Fibroblast of skin of scalp (primary cell): ENCODE measurements around the gene ADAP1. TPM values are rescaled to one million over a fixed set of nuclear protein-coding genes. Genes with fewer than 3 reads are reported as not detected.
"Not testable (repeated sequence)": the region's sequence is repeated elsewhere in the genome, so short reads cannot be mapped to it uniquely, and the experiment has no call there.

Source experiments
- DNase-seq: peaks from one replicate; pipeline ENCODE4 v3.0.0-alpha.2; 2013
- polyA plus RNA-seq, 2 experiments: library from polyadenylated mRNA; unstranded; fragments of 120-200 nt; gene quantifications; one replicate each; pipeline ENCODE4 v1.2.1, GENCODE V29; 2013; ENCODE audit not compliant: insufficient read length in 2 of 2

Gene ADAP1, protein sequence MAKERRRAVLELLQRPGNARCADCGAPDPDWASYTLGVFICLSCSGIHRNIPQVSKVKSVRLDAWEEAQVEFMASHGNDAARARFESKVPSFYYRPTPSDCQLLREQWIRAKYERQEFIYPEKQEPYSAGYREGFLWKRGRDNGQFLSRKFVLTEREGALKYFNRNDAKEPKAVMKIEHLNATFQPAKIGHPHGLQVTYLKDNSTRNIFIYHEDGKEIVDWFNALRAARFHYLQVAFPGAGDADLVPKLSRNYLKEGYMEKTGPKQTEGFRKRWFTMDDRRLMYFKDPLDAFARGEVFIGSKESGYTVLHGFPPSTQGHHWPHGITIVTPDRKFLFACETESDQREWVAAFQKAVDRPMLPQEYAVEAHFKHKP
- 1.2 TPM for polyA plus RNA-seq (2013, experiment 1 of 2; ENCODE audit: insufficient read length)
- polyA plus RNA-seq (2013, experiment 2 of 2; ENCODE audit: insufficient read length), result 0.68 TPM

DNA sequence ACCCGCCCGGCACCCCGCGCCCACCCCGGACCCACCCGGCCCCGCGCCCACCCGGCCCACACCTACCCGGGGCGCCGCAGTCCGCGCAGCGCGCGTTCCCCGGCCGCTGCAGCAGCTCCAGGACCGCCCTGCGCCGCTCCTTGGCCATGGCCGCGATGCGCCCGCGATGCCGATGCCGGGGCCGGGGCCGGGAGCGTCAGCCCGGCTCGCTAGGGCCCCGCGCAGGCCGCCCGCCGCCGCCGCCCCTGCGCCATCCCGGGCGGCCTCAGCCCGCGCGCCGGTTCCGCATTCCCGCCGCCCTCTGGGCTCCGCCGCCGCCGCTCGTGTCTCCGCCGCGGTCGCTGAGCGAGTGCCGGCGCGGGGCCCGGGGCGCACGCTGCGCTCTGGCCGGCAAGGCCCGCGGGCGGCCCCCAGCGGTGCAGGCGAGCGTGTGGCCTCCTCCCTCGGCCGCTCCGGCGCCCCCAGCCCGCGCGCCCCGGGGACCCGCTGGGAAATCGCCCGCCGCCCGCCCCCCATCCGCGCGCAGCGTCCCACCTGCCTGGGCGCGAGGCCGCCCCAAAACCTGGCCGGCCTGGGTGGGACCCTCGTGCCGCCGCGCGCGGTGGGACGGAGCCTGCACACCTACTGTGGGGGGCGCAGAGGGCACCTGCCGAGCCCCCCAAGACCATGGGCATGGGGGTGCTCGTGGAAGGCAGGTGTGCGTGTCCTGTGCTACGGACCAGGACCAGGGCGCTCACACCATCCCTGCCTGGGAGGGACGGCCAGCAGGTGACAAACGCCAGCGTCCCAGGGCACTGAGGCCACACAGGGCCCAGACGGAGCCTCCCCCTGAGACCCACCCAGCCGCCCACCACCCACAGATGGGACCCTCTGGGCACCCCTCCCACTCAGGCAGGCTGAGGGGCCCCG lies at the start of gene ADAP1:
Gene ADAP1 (minus strand): TSS at position 351 of the 909 bp plus-strand sequence. CDS start 203 bp downstream, at position 148.
- peak; percentile 43 for DNase-seq

DNA sequence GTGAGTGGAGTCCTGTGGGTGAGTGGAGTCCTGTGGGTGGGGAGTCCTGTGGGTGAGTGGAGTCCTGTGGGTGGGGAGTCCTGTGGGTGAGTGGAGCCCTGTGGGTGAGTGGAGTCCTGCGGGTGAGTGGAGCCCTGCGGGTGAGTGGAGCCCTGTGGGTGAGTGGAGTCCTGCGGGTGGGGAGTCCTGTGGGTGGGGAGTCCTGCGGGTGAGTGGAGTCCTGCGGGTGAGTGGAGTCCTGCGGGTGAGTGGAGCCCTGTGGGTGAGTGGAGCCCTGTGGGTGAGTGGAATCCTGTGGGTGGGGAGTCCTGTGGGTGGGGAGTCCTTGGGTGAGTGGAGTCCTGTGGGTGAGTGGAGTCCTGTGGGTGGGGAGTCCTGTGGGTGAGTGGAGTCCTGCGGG lies 48.0 kb upstream of the ADAP1 start:
- DNase-seq, result not testable (repeated sequence)

DNA sequence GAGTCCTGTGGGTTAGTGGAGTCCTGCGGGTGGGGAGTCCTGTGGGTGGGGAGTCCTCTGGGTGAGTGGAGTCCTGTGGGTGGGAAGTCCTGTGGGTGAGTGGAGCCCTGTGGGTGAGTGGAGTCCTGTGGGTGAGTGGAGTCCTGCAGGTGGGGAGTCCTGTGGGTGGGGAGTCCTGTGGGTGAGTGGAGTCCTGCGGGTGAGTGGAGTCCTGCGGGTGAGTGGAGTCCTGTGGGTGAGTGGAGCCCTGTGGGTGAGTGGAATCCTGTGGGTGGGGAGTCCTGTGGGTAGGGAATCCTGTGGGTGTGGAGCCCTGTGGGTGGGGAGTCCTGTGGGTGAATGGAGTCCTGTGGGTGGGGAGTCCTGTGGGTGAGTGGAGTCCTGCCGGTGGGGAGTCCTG lies 47.5 kb upstream of the ADAP1 start:
- DNase-seq, result not testable (repeated sequence)

DNA sequence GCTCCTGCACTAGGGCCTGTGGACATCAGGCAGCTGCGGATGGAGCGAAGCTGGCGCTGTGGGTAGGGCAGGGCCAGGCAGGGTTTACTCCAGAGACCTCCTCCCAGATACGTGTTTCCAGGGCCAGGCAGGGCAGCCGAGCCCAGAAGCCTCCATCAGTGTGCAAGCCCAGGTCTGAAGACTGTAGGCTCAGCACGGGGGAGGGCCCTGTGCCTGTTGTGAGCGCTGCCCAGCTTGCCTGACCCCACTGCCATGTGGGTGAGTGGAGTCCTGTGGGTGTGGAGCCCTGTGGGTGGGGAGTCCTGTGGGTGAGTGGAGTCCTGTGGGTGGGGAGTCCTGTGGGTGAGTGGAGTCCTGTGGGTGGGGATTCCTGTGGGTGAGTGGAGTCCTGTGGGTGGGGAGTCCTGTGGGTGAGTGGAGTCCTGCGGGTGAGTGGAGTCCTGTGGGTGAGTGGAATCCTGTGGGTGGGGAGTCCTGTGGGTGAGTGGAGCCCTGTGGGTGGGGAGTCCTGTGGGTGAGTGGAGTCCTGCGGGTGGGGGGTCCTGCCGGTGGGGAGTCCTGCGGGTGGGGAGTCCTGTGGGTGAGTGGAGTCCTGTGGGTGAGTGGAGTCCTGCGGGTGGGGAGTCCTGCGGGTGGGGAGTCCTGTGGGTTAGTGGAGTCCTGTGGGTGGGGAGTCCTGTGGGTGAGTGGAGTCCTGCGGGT lies 46.7 kb upstream of the ADAP1 start:
- DNase-seq, result not testable (repeated sequence)

DNA sequence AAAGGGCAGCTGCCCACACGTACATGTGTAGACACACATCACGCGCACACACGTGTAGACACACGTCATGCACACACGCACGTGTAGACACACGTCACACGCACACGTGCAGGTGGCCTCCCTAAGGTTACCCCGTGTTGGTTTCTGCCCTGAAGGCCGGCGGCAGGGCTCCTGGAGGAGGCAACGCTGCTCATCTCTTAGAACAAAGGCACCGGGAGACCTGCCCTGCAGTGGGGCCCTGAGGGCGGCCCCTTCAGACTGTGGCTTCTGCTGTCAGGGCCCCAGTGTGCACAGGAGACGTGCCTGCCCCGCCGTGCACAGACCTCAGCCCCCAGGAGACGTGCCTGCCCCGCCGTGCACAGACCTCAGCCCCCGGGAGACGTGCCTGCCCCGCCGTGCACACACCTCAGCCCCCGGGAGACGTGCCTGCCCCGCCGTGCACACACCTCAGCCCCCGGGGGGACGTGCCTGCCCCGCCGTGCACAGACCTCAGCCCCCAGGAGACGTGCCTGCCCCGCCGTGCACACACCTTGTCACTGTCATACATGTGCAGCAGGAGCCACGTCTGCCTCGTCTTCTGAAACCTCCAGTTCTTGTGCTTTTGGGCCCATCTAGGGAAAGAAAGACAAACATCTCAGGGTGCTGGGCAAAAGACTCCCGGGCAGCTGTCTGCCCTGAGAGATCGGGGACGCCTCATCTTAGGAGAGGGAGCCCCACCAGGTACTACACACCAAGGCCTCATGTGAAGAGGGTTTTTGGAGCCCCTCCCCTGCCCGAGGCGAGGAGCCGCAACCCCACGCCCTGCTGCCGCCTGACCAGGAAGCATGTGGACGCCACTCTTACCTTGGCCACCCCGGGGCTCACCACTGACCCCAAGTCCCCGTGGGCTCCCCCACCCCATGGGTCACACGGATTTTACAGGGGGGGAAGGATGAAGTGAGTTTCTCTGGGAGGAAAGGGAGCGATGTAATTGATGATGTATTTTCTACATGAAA lies 45.8 kb upstream of the ADAP1 start:
- no peak for DNase-seq

DNA sequence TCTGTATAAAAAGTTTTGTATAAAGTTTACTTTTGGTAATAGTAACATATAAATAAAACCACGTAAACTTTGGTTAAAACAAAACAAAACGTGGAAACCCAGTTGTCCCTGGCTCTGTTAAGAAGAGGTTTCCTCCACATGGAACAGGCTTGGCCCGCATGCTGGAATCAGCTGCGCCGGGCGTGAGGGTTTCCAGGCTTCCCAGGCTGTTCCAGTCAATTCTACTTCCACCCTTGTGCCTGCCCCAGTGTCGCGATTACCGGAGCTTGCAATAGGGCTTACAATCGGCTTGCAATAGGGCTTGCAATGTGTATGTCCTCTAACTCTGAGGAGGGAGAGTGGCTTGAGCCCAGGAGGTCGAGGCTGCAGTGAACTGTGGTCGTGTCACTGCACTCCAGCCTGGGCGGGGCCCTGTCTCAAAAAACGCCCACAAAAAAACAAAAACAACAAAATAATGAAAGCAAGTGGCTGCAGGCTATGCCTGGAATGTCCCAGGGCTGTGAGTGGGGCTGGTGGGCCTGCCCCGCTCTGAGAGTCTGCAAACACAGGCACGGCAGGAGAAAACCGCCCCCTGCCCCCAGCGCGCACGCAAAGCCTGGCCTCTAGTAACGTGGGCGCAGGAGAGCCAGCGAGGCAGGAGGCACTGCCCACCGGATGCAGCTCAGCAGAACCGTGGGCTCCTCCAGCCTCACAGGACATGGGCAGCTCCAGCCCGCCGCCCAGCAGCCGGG lies 44.8 kb upstream of the ADAP1 start:
- no peak for DNase-seq

DNA sequence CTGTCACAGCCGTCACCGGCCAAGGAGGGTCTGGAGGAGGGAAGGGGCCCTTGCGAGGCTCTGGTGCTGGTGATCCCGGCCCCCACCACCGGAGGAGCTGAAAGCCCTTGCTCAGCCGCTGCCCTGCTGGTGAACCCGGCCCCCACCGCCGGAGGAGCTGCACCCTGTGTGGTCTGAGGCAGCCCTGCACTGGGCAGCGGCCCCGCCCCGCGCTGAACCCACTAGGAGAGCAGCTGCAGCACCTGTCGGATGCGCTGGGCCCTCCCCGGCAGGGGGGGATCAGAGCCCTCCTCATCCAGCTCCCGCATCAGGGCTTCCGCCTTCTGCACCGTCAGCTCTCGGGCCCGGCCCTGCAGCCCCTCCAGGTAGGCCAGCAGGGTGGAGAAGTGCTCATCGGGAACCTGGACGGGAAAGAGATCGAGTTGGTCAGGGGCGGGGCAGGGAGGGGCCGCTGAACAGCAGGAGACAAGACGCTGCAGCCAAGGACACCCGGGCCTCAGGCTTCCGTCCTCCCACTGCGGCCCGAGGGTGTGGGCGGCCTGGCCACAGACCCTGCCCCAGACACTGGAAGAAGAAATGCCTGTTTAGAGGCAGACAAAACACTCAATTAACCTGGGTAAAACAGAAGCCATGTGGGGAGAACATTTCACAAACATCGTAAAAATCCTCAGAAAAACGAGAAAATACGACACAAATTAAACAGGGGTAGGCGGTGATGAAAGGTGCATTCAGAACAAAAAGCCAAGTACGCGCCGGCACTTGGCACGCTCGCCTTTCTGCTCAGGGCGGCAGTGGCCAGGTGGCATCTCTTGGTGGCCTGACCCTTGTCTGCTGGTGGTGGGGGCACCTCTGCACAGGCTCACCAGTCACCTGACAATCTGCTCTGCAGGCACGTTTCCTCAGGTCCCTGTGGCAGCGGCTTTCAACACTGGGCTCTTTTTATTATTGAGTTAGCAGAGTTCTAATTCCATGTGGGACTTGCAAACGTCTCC lies 43.2 kb upstream of the ADAP1 start:
- no peak for DNase-seq

DNA sequence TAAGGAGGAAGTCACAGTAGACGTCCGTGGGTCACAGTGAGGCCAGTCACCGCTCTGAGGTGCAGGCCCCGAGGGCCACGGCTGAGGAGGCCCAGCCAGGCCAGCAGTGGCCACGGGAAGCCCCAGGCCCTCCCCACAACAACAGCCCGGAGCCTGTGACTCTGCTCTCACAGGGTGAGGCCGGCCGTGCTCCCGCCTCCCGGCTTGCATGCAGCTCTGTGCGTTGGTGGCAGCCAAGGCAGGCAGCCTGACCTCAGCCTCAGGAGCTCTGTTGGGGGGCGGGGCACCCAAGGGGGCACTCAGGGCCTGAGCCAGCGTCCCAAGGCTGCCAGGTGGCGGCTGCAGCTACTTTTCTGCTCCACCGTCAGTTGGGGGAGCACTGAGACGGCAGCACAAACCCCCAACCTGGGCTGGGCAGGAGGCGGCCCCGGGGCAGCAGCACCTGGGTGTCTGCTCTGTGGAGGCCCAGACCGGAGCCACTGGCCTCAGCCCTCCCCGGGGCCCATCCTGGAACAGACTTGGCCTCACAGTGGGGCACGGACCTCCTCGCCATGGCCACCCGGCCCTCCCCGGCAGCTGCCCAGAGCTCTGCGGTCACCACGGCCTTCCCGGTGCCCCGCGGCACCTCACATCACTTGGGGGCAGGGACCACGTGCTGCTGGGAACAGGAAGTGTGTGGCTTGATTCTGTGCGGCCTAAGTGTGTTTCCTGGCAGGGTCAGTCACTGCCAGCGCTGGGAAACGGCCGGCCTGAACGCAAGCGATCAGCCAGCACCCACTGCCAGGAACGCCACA lies 41.8 kb upstream of the ADAP1 start:
- DNase-seq, result no peak

DNA sequence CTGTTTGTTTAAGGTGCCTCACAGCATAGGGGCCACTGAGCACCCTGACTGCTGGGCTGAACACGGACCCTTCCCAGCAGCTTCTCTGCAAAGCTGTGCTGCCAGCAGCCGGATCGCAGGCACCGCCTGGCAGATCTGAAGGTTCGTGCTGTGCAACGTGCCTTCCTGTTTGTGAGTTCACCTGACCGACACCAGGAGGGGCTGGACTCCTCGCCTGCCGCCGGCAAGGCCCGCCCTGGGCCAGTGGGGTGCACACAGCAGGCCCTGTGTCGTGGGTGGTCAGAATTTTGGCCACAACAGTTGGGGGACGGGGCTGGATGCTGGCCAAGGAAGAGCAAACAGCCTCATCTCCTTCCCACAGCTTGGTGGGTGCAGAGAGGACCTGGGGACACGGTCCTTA lies 41.1 kb upstream of the ADAP1 start:
- DNase-seq, result no peak

DNA sequence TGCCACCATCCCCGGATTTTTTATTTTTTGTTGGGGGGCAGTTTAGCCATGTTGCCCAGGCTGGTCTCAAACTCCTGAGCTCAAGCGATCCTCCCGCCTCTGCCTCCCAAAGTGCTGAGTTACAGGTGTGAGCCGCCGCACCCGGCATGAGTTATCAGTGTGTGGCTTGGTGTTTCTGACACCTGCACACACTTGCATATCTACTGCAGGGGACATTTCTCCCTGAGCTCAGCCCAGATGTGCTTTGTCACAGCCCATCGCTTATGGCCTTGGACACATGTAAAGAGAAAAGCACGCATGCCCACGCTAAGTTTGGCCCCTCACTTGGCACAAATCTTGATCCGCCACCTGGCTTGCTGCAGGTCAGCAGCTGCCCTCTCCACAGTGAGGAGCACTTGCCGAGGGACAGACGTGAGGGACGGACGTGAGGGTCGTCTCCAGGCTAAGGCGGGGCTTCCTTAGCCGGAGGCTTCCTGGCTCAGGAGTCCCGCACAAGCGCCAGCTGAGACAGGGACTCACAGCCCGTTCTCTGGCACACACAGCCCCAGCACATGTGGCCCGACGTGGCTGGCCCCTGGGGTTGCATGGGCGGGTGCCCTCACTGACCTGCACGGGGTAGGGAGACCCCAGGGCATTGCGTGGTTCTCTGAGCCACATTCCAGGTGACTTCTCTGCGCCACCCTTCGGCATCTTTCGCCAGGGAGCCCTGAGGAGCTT lies 40.3 kb upstream of the ADAP1 start:
- no peak for DNase-seq

DNA sequence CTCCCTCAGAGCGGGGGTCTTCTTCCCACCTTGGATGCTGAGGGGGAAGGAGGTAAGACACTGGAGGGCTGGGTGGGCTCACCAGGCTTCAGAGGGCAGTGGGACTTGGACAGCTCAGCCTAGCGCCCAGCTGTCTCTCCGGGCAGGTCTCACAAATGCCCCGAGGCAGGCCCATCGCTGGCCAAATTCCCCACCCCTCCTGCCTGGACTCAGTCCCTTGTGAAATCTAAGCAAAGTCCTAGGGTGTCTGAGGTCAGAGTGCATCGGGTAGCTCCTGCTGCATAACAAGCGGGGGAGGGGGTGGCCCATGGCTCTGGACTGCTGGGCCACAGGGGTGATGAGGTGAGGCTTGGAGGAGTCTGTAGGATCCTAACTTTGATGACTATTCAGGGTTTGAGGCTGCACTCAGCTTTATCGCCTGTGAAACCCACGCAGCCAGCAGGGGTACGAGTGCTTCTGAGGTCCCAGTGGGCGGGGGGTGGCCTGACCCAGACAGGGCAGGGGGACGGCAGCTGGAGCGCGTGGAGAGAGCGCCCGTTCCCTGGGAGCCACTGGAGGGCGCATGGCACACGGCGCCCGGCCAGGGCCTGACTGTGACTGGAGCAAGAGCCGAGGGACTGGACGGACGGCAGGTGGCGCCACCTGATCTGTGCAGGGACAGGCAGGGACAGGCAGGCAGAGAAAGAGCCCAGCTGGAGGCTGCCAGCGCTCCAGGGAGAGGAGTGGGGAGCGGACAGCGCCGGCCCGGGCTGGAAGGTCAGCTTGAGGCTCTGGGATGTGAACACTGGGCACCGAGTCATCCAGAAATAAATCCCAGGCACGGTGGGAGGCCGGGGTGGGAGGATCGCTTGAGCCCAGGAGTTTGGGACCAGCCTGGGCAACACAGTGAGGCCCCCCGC lies 38.5 kb upstream of the ADAP1 start:
- peak; percentile 95 for DNase-seq

DNA sequence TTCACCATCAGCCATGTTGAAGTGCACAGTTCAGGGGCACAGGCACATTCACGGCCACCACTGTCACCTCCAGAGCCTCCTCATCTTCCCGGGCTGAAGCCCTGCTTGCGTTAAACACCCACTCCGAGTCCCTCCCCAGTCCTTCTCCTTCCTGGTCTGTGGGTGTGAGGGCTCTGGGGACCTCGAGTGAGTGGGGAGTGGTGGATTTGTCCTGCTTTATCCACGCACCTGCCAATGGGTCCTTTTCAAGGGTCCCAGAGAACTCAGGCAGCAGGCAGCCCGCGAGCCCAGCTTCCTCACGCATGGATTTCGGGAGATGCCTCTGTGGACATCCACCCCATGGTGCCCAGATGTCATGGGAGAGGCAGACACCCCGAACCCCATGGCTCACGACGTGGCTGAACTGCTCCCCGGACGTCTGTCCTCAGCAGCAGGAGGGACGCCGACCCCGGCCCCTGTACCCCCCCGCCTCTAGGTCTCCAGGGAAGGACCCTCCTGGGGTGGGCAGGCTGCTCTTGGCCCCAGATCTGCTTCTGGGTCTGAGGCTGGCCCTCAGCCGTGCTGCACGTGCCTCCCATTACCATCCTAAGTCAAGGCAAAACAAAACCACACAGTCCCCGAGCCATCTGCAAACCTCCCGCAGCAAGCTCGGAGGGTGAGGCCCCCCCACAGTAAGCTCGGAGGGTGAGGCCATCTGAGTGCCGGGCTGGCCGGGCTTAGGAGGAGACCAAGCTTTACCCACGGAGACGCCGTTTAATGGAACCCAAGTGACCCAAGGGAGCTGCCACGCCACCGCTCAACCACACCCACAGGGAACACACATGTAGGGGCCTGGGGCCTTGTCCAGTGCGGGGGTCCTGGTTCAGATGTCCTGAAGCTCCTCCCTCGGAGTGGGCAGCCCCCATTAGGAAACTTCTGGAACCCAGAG lies 37.5 kb upstream of the ADAP1 start:
- DNase-seq, result no peak

DNA sequence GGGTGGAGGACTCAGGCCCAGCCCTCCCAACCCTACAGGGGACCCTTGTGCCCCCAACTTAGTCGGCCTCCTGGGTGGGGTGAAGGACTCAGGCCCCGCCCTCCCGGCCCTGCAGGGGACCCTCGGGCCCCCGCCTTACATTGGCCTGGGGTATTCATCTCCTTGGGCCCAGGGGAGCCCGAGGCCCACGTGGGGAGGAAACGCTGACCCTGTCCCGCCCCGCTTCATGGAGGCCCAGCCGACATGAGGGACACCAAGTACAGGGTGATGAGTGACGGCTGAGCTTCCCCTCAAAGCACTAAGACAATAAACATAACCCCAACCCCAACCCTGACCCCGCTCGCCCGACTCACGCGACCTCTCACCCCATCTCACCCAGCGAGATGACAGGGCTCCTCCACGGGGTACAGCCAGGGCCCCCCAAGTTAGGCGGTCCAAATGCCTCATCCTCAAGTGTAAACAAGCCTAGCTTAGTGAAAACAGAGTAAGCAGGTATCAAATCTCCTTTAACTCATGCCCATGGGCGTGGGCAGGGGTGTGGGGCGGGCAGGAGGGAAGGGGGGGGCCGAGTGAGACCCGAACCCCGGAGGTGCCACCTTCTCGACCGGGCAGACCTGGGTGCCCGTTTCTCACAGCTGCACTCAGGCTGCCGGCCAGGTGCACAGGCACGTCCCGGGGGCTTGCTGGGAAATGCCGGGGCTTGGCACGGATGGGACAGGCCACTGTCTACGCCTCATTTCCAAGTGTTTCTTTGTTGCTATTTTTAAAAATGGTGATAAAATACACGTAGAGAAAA lies 36.7 kb upstream of the ADAP1 start:
- no peak for DNase-seq

DNA sequence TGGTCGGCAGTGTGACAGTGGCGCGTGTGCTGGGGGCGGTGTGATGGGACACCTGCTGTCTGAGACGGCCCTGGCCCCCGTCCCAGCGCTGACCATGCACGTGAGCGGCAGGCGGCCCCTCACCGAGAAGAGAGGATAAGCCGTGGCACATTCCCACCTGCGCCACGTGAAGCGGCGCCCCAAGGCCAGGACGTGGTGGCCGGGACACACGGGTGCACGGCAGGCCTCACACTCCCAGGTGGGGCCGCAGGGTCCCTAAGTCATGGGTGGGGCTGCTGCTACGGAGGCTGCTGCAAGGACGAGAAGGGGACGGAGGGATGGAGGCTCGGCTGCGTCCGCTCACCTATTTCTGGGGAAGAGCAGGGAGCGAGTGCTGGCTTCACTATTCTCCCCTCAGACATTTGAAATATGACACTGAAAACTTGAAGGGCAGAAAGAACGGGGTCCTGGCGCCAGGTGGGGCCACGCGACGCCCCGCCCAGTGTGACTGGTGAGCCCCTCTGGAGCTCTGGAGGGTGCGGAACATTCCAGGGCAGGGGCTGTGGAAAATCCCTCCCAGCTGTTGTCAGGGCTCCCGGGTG lies 36.0 kb upstream of the ADAP1 start:
- no peak for DNase-seq
